NCI-H345 treated with DMSO at 0.1 percent for 48 hours (cell line): ENCODE measurements around the gene REEP5.
"Not testable (repeated sequence)": the region's sequence is repeated elsewhere in the genome, so short reads cannot be mapped to it uniquely, and the experiment has no call there.

Source experiments
- DNase-seq: peaks from one replicate; lab custom pipeline; 2025; ENCODE audit not compliant: unreplicated experiment; lab: John Stamatoyannopoulos, UW

Gene REEP5

GRCh38 chr5:112921833-112922817, at the start of gene REEP5:
REEP5 (minus strand) TSS chr5:112922227; CDS start chr5:112922190, 37 bp downstream.
- peak; percentile 44 for DNase-seq

- no peak for DNase-seq
Measured at GRCh38 chr5:112971276-112971675, 49.2 kb upstream of the REEP5 start.

- DNase-seq, result no peak
Measured at GRCh38 chr5:112968411-112969106, 46.5 kb upstream of the REEP5 start.

GRCh38 chr5:112967520-112968083, 45.6 kb upstream of the REEP5 start:
- no peak for DNase-seq

GRCh38 chr5:112965733-112966306, 43.8 kb upstream of the REEP5 start:
- DNase-seq, result no peak

- DNase-seq, result not testable (repeated sequence)
Measured at GRCh38 chr5:112963374-112963733, 41.3 kb upstream of the REEP5 start.

GRCh38 chr5:112960863-112961504, 39.0 kb upstream of the REEP5 start:
- DNase-seq, result no peak

GRCh38 chr5:112960315-112960714, 38.3 kb upstream of the REEP5 start:
- DNase-seq, result no peak

- DNase-seq, result not testable (repeated sequence)
Measured at GRCh38 chr5:112959872-112960271, 37.8 kb upstream of the REEP5 start.

GRCh38 chr5:112958093-112959088, 36.4 kb upstream of the REEP5 start:
- no peak for DNase-seq

GRCh38 chr5:112957036-112957808, 35.2 kb upstream of the REEP5 start:
- no peak for DNase-seq

- no peak for DNase-seq
Measured at GRCh38 chr5:112956606-112957005, 34.6 kb upstream of the REEP5 start.

GRCh38 chr5:112951124-112951702, 29.2 kb upstream of the REEP5 start:
- DNase-seq, result no peak

- no peak for DNase-seq
Measured at GRCh38 chr5:112948458-112948857, 26.4 kb upstream of the REEP5 start.

GRCh38 chr5:112940670-112941069, 18.6 kb upstream of the REEP5 start:
- no peak for DNase-seq

GRCh38 chr5:112938286-112938685, 16.3 kb upstream of the REEP5 start:
- DNase-seq, result no peak

- no peak for DNase-seq
Measured at GRCh38 chr5:112935675-112936074, 13.6 kb upstream of the REEP5 start.

GRCh38 chr5:112934366-112934663, 12.3 kb upstream of the REEP5 start:
- no peak for DNase-seq
